SH-SY5Y (cell line): ENCODE measurements around the gene TKTL1.

Source experiments
- GATA2 ChIP-seq: IDR thresholded peaks from 2 replicates; pipeline ENCODE4 v1.6.1; 2011; ENCODE audit warnings: mild to moderate bottlenecking, low read depth, low read length
- GATA3 ChIP-seq: IDR thresholded peaks from 2 replicates; pipeline ENCODE4 v1.6.1; 2011; ENCODE audit warnings: low read depth, mild to moderate bottlenecking, low read length, moderate library complexity

DNA sequence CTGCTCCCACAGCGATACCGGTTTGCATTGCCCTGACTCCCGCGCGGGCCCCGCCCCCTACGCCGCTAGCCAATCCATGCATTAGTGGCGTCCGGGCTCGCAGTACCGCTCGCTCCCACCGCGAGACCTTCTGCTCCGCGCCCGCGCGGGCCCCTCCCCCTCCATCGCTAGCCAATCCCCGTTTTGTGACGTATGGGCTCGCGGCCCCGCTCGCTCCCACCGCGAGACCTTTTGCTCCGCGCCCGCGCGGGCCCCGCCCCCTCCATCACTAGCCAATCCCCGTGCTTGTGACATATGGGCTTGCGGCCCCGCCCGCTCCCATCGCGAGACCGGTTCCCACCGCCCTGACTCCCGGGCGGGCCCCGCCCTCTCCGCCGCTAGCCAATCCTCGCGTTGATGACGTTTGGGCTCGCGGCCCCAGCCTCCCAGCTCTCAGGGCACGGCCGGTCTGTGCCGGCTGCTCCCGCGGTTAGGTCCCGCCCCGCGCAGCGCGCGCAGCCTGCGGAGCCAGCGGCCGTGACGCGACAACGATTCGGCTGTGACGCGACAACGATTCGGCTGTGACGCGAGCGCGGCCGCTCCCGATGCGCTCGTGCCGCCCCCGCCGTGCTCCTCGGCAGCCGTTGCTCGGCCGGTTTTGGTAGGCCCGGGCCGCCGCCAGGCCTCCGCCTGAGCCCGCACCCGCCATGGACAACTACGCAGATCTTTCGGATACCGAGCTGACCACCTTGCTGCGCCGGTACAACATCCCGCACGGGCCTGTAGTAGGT is 83.4 kb downstream of the TKTL1 start, which contains the start of gene EMD:
- TF ChIP-seq GATA3 (no peak), GATA2 (no peak)
